PFSK-1 (cell line): Measurements from ENCODE around the gene ARHGEF11.

ENCODE experiments used
- FOXP2 ChIP-seq: optimal IDR thresholded peaks from 2 replicates; pipeline ENCODE3; 2011; ENCODE audit warnings: borderline replicate concordance, control low read depth, inconsistent platforms; ENCODE audit not compliant: insufficient read depth; ENCODE audit errors: extremely low read length, extremely low read depth
- POLR2AphosphoS5 ChIP-seq: IDR thresholded peaks from 2 replicates; pipeline ENCODE4 v1.6.1; 2012; ENCODE audit warnings: low read depth, mild to moderate bottlenecking, control low read depth, low read length, moderate library complexity
- SIN3A ChIP-seq: IDR thresholded peaks from 2 replicates; pipeline ENCODE4 v1.6.1; 2012; ENCODE audit warnings: mild to moderate bottlenecking, low read length, moderate library complexity, borderline replicate concordance; ENCODE audit not compliant: insufficient read depth
- TAF1 ChIP-seq: IDR thresholded peaks from 2 replicates; pipeline ENCODE4 v1.6.1; 2012; ENCODE audit warnings: low read length, control low read depth, borderline replicate concordance; ENCODE audit not compliant: insufficient read depth
- TF ChIP-seq, protein P1 (sequence below), 2 experiments: IDR thresholded peaks; 2 replicates each; pipeline versions ENCODE4 v1.6.1 to v1.8.0; 2011 to 2012; ENCODE audit warnings: low read depth in 2 of 2, low read length in 2 of 2, control low read depth in 1 of 2, inconsistent platforms in 1 of 2, mild to moderate bottlenecking in 1 of 2, moderate library complexity in 1 of 2; ENCODE audit not compliant: insufficient read depth in 1 of 2

The ARHGEF11 gene

GRCh38 chr1:156931974-156932710, 113.4 kb downstream of the ARHGEF11 start:
- TF ChIP-seq POLR2AphosphoS5 (no peak), FOXP2 (no peak), SIN3A (no peak), TAF1 (no peak)
- TF ChIP-seq, protein P1, sequence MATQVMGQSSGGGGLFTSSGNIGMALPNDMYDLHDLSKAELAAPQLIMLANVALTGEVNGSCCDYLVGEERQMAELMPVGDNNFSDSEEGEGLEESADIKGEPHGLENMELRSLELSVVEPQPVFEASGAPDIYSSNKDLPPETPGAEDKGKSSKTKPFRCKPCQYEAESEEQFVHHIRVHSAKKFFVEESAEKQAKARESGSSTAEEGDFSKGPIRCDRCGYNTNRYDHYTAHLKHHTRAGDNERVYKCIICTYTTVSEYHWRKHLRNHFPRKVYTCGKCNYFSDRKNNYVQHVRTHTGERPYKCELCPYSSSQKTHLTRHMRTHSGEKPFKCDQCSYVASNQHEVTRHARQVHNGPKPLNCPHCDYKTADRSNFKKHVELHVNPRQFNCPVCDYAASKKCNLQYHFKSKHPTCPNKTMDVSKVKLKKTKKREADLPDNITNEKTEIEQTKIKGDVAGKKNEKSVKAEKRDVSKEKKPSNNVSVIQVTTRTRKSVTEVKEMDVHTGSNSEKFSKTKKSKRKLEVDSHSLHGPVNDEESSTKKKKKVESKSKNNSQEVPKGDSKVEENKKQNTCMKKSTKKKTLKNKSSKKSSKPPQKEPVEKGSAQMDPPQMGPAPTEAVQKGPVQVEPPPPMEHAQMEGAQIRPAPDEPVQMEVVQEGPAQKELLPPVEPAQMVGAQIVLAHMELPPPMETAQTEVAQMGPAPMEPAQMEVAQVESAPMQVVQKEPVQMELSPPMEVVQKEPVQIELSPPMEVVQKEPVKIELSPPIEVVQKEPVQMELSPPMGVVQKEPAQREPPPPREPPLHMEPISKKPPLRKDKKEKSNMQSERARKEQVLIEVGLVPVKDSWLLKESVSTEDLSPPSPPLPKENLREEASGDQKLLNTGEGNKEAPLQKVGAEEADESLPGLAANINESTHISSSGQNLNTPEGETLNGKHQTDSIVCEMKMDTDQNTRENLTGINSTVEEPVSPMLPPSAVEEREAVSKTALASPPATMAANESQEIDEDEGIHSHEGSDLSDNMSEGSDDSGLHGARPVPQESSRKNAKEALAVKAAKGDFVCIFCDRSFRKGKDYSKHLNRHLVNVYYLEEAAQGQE (IDR thresholded peaks at IDR 0.05; ENCODE audit: insufficient read depth in 1 of 2, low read depth in 2 of 2, low read length in 2 of 2): no peak

DNA sequence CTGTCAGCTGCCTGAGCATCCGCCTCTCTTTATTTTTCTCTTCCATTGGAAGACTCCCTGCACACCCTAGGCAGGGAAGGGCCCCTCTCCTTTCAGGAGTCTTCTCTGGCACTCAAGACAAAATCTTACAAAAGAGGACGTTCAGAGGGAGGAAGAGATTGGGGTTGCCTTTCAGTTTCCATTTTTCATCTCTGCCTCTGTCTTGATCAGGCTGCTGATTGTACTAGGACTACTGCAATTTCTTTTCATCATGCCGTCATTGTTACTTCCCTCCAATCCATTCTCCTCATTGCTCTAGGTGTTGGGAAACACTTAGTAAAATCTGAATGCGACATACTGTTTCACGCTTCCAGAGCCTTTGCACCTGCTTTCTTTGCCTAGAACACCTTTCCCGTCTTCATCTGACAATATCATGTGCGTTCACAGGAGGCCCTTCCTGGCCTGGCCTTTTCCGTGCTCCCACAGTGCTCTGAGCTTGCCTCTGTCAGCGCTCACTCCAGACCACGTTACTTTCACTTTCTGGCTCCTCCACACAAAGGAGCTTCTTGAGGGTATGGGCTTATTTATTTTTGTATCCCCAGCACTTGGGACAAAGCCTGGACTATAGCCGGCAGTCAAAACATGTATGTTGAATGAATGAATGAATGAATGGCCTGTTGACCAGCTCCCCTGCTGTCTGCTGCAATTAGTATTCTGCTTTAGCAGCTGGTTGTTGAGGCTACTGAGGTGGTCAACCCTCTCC, 114.2 kb downstream of the ARHGEF11 start:
- TF ChIP-seq, protein P1 (IDR thresholded peaks at IDR 0.05; ENCODE audit: insufficient read depth in 1 of 2, low read depth in 2 of 2, low read length in 2 of 2): no peak
- TF ChIP-seq SIN3A (no peak), POLR2AphosphoS5 (no peak), FOXP2 (no peak), TAF1 (no peak)

- no peak for TF ChIP-seq SIN3A
- TF ChIP-seq POLR2AphosphoS5: no peak
- TF ChIP-seq, protein P1 (IDR thresholded peaks at IDR 0.05; ENCODE audit: insufficient read depth in 1 of 2, low read depth in 2 of 2, low read length in 2 of 2): no peak
- no peak for TF ChIP-seq TAF1
- no peak for TF ChIP-seq FOXP2
These were observed 115.1 kb downstream of the ARHGEF11 start for GRCh38 chr1:156930483-156930882.

GRCh38 chr1:156929596-156930238, 115.8 kb downstream of the ARHGEF11 start:
- TF ChIP-seq TAF1 (no peak), FOXP2 (no peak), SIN3A (no peak), POLR2AphosphoS5 (no peak)
- TF ChIP-seq, protein P1 (IDR thresholded peaks at IDR 0.05; ENCODE audit: insufficient read depth in 1 of 2, low read depth in 2 of 2, low read length in 2 of 2): no peak
